Activated naive CD8-positive, alpha-beta T cell treated with anti-CD3 and anti-CD28 coated beads for 36 hours (primary cell): ENCODE results near the gene ADAM8. TPM values are rescaled to one million over a fixed set of nuclear protein-coding genes. Genes with fewer than 3 reads are reported as not detected.
A peak's percentile ranks its signal among the peaks of the same experiment; 100 is the strongest.

Source experiments
- DNase-seq: peaks from one replicate; pipeline ENCODE4 v3.0.0; 2021
- H3K27ac Mint-ChIP-seq: one replicate; pipeline ENCODE4 v1.8.0; 2022; ENCODE audit warnings: mild to moderate bottlenecking, moderate library complexity, mixed read lengths
- H3K27me3 Mint-ChIP-seq: one replicate; pipeline ENCODE4 v1.8.0; 2022; ENCODE audit warnings: mild to moderate bottlenecking, mixed read lengths
- H3K36me3 Mint-ChIP-seq: one replicate; pipeline ENCODE4 v1.8.0; 2021; ENCODE audit warnings: mild to moderate bottlenecking, mixed read lengths
- H3K4me1 Mint-ChIP-seq: one replicate; pipeline ENCODE4 v1.8.0; 2021; ENCODE audit warnings: mixed read lengths
- H3K4me3 Mint-ChIP-seq: one replicate; pipeline ENCODE4 v1.8.0; 2022; ENCODE audit warnings: mild to moderate bottlenecking, moderate library complexity, mixed read lengths
- H3K9me3 Mint-ChIP-seq: one replicate; pipeline ENCODE4 v1.8.0; 2022; ENCODE audit warnings: mixed read lengths
- total RNA-seq, 2 experiments: library from RNA; stranded (reverse); gene quantifications; one replicate each; pipeline ENCODE4 v1.2.3, GENCODE V29; 2021

The ADAM8 gene
- total RNA-seq, 2 experiments from 2014 or later = 34.7 to 41.1 TPM

DNA sequence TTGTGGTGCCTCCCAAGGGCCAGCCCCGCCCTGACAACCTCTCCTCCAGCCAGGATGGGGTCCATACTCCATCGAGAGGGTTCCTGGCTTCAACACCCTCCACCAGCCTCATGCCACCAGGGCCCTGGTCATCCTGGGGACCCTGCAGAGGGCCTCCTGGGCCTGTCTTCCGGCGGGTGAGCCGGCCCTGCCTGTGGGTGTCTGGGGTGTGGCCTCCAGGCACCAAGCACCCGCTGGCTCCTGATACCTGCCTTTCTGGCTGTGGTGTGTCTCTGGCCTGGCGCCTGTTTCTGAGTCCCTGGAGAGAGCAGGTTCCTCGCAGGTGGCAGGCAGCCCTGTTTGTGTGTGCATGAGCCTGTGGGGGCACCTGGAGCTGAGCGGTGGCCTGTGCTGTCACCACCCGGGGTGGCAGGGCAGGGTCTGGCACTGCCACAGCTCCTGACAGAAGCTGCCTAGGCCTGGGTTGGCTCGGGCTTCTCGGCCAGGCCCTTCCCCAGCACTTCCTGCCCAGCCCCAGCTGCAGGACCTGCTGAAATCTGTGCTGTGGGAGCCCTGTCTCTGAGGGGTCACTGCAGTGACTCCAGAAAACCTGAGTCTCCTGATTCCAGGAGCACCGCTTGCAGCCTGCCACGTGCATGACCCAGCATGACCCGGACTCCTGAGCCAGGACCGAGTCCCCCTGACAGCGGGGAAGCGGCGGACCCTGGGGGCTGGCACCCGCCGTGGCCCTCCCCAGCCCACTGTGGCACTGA is 18.4 kb downstream of the ADAM8 start:
- H3K4me1 Mint-ChIP-seq = peaks cover 36% of the 10 kb centered on the region
- DNase-seq = peak; percentile 46
- no peaks in the 10 kb centered on the region for H3K36me3 Mint-ChIP-seq
- no peaks in the 10 kb centered on the region for H3K27me3 Mint-ChIP-seq
- H3K9me3 Mint-ChIP-seq = no peaks in the 10 kb centered on the region
- H3K4me3 Mint-ChIP-seq = no peak overlapping the region
- H3K27ac Mint-ChIP-seq = peak overlapping the region; percentile 60

DNA sequence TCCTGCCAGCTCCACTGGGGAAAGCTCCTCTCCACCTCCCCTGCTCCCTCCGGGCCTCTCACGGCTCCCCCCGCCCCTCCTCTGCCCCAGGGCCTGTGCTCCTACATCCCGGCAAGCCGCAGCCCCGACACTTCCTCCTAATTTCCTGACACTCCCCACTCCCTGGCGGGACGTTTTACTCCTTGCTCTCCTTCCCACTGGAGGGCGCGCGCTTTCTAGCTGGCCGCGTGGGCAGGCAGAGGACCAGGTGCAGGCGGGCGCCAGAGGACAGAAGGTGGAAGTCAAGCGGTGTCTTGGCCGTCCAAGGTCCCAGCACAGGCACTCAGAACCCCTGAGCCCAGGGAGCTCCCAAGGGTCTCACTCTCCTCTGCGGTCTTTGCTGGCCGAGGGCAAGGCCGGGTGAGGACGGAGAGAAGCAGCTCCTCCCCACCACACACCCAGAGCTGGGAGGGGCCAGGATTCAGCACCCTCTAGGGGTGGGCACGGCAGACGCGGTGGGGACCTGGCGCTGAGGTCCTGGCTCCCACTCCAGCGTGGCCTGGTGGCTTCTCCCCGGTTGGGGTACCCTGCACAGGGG is 19.1 kb downstream of the ADAM8 start:
- H3K27me3 Mint-ChIP-seq = no peaks in the 10 kb centered on the region
- DNase-seq = peak; percentile 28

DNA sequence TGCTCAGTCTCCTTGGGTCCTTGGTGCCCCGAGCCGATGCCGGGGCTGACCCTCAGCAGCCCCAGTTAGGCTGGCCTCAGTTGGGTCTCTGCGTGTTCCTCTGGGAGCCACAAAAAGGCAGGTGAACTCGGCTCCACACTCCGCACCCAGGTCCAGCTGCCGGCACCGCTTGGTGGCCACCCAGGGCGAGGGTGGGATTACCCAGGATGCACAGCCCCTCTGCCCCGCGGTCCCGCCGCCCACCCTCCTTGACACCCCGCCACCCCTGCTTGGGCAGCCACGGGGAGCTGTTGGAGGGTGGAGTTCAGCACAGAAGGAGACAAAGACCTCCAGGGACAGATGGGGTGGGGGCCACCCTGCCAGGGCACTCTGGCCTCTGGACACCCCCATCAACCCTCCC is 21.3 kb downstream of the ADAM8 start:
- H3K9me3 Mint-ChIP-seq = no peaks in the 10 kb centered on the region
- H3K36me3 Mint-ChIP-seq = no peaks in the 10 kb centered on the region
- H3K27me3 Mint-ChIP-seq = no peaks in the 10 kb centered on the region
- DNase-seq = no peak
- no peak overlapping the region for H3K27ac Mint-ChIP-seq
- H3K4me3 Mint-ChIP-seq = no peak overlapping the region
- peaks cover 21% of the 10 kb centered on the region for H3K4me1 Mint-ChIP-seq

More for the DNA sequence above, 19.1 kb downstream of the ADAM8 start:
- peaks cover 31% of the 10 kb centered on the region for H3K4me1 Mint-ChIP-seq
- no peaks in the 10 kb centered on the region for H3K36me3 Mint-ChIP-seq
- peak overlapping the region; percentile 60 for H3K27ac Mint-ChIP-seq
- H3K9me3 Mint-ChIP-seq = no peaks in the 10 kb centered on the region
- peak overlapping the region; percentile 48 for H3K4me3 Mint-ChIP-seq

DNA sequence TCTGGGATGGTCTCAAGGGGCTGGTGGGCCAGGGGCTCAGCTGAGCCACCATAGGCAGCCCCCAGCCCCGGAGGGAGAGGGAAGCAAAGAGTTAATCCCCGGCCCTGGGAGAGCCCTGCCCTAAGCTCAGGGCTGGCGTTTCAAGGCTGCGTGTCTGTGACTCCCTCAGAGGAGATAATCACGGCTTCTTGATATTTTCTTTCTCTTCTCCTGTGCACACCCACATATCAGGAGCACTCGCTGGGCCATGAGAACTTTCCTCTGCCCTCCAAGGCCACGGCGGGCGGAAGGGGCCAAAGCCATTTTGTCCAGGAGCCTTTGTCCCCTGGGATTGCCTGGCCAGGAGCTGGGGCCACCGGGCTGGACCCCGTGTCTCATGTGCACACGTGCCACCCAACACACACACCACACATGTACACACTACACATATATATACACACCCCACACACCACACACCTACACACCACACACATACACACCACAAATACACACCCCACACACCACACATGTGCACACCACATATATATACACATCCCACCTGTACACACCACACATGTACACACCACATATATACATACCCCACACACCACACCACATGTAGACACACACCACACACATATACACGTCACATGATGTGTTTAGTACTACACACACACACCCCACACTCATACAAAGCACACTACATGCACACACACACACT is 22.1 kb downstream of the ADAM8 start:
- peaks cover 18% of the 10 kb centered on the region for H3K4me1 Mint-ChIP-seq

DNA sequence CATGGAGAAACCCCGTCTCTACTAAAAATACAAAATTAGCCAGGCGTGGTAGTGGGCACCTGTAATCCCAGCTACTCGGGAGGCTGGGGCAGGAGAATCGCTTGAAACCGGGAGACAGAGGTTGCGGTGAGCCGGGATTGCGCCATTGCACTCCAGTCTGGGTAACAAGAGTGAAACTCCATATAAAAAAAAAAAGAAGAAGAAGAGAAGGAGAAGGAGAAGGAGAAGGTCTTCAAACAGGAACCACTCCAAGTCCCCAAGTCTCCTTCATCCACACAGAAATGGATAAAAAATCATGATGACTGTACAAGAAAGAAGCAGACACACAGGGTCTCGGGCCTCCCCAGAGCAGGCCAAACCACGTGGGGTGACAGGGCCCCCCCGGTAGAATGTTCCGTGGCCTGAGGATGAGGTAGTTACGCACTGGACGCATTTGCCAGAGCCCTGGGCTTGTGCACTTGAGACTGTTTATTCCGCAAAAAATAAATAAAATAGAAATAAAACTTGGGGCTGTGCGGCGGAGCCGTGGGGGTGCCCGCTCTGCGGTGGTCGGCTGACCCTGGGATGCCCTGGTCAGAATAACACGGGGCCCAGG is 23.2 kb downstream of the ADAM8 start:
- Mint-ChIP-seq H3K36me3 (no peaks in the 10 kb centered on the region), H3K4me1 (peaks cover 12% of the 10 kb centered on the region), H3K27me3 (no peaks in the 10 kb centered on the region), H3K9me3 (no peaks in the 10 kb centered on the region), H3K4me3 (no peak overlapping the region), H3K27ac (no peak overlapping the region)
- DNase-seq = no peak

More for the DNA sequence above, 22.1 kb downstream of the ADAM8 start:
- no peak for DNase-seq
- Mint-ChIP-seq H3K36me3 (no peaks in the 10 kb centered on the region), H3K27me3 (no peaks in the 10 kb centered on the region), H3K27ac (no peak overlapping the region), H3K4me3 (no peak overlapping the region), H3K9me3 (no peaks in the 10 kb centered on the region)

DNA sequence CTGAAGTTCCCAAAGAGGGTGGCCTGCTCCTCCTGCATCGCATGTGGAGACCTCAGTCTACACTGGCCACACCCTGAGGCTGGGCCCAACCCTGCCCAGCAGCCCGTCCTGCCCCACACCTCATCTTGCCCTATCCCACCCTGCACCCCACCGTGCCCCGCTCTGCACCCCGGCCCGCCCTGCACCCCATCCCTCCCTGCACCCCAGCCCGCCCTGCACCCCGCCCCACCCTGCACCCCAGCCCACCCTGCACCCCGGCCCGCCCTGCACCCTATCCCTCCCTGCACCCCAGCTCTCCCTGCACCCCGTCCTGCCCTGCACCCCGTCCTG is 24.5 kb downstream of the ADAM8 start:
- H3K9me3 Mint-ChIP-seq = no peaks in the 10 kb centered on the region
- H3K4me1 Mint-ChIP-seq = peaks cover 3% of the 10 kb centered on the region
- H3K27me3 Mint-ChIP-seq = peaks cover under 1% of the 10 kb centered on the region
- no peaks in the 10 kb centered on the region for H3K36me3 Mint-ChIP-seq
- H3K4me3 Mint-ChIP-seq = no peak overlapping the region
- no peak overlapping the region for H3K27ac Mint-ChIP-seq
- DNase-seq = no peak

DNA sequence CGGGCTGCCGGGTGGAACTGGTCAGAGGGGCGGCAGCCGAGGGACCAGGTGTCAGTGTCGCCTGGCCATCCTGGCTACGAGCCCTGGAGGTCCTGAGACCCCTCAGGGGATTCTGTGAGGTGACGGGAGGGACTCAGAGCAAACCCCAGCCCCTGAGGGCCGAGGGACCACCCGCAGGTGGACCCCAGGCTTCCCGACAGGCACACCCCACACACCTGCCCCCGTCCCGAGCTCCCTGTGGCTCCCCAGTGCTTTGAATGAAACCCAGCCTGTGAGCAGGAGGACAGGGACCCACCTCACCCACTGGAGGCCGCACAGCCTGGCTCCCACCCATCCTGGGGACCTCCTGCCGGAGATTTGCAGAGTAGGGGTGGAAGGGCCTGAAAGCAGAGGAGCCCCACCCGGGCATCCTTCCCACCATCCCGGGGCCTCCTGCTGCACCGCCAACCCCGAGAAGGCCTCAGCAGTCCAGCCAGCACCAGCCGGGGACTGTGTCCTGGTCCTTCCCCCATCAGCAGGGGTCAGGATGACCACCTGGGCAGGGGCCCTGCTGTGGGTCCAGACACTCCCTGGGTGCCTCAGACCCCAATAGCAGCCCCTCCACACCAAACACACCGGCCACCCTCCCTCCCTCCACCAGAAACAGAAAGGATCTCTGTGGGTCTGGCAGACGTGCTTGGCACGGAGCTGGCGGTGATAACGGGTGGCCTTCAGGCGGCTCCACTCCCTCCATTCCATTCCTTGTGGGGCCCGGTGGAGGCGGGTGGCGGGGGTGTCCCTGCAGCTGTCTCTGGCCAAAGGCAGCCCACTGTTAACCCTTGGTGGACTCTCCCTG is 25.1 kb downstream of the ADAM8 start:
- no peaks in the 10 kb centered on the region for H3K4me1 Mint-ChIP-seq
- no peak for DNase-seq
- H3K36me3 Mint-ChIP-seq = no peaks in the 10 kb centered on the region
- H3K9me3 Mint-ChIP-seq = no peaks in the 10 kb centered on the region
- no peak overlapping the region for H3K27ac Mint-ChIP-seq
- H3K4me3 Mint-ChIP-seq = no peak overlapping the region
- H3K27me3 Mint-ChIP-seq = peaks cover 5% of the 10 kb centered on the region

DNA sequence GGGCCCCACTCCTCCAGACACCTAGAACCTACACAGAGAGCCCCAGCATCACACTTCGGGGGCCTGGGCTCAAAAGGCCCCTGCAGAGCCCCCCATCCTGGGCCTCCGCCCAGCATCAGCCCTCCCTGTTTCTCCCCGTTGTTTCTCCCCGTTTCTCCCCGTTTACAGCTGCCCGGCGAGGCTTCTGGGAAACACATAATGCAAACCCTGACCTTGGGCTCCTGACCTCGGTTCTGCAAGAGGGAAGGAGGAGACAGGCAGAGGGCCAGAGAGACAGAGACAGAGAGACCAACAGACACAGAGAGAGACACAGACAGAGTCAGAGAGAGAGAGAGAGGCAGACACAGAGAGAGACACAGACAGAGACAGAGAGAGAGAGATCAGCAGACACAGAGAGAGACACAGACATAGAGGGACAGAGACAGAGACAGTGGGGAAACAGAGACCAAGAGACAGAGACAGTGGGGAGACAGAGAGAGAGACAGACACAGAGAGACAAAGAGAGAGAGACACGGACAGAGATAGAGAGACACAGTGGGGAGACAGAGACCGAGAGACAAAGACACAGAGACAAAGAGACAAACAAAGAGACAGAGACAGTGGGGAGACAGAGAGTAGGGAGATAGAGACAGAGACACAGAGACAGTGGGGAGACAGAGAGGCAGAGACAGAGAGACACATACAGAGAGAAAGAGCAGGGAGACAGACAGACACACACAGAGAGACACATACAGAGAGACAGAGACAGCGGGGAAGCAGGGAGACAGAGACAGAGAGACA is 26.5 kb downstream of the ADAM8 start:
- Mint-ChIP-seq H3K27me3 (peaks cover 5% of the 10 kb centered on the region), H3K4me3 (no peak overlapping the region), H3K4me1 (no peaks in the 10 kb centered on the region), H3K9me3 (no peaks in the 10 kb centered on the region), H3K27ac (no peak overlapping the region), H3K36me3 (no peaks in the 10 kb centered on the region)
- no peak for DNase-seq

DNA sequence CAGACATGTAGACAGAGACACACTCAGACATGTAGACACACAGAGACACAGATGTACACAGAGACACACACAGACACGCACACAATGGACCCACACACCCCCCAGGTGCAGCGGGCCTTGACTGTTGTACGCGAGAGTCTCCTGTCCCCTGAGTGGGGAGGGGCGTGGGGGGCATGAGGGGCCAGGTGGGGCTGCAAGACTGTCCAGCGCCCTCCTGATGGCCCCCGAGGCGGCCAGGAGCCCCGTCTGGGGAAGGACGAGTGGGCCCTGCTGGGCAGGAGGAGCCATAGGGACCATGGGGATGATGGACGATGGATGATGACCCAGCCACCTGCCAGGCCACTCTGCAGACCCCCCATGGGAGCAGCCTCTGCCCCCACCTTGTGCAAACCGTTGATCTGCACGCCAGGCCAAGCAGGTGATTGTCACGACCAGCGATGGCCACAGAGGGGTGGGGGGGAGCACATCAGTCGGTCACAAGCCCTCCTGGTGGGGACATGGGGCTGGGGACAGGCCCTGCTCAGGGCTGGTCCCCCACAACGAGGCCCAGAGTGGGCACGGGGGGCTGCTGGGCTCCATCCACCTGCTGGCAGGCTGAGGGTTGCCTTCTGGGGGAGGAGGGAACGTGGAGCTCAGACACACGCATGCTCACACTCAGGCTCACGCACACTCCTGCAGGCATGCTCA is 27.4 kb downstream of the ADAM8 start:
- DNase-seq = no peak
- Mint-ChIP-seq H3K4me1 (no peaks in the 10 kb centered on the region), H3K27me3 (peaks cover 8% of the 10 kb centered on the region), H3K4me3 (no peak overlapping the region), H3K9me3 (no peaks in the 10 kb centered on the region), H3K36me3 (no peaks in the 10 kb centered on the region), H3K27ac (no peak overlapping the region)

DNA sequence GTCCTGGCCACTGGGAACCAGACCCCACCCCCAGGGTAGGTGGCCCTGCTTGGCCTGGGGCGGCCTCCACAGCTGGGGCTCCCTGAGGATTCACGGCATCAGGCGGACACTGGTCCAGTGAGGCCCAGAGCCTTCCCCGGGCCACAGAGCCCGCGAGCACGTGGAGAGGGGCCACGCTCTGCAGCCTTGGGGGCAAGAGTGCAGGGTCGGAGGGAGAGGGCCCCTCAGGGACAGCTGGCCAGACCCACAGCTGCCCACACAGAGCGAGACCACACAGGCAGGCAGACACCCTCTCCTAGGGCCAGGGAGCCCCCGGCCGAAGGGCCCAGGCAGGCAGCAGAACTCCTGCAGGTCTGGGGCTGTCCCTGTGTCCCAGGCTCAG is 28.3 kb downstream of the ADAM8 start:
- H3K36me3 Mint-ChIP-seq = no peaks in the 10 kb centered on the region
- H3K27ac Mint-ChIP-seq = no peak overlapping the region
- H3K9me3 Mint-ChIP-seq = no peaks in the 10 kb centered on the region
- H3K4me3 Mint-ChIP-seq = no peak overlapping the region
- DNase-seq = no peak
- H3K27me3 Mint-ChIP-seq = peaks cover 8% of the 10 kb centered on the region
- H3K4me1 Mint-ChIP-seq = no peaks in the 10 kb centered on the region

DNA sequence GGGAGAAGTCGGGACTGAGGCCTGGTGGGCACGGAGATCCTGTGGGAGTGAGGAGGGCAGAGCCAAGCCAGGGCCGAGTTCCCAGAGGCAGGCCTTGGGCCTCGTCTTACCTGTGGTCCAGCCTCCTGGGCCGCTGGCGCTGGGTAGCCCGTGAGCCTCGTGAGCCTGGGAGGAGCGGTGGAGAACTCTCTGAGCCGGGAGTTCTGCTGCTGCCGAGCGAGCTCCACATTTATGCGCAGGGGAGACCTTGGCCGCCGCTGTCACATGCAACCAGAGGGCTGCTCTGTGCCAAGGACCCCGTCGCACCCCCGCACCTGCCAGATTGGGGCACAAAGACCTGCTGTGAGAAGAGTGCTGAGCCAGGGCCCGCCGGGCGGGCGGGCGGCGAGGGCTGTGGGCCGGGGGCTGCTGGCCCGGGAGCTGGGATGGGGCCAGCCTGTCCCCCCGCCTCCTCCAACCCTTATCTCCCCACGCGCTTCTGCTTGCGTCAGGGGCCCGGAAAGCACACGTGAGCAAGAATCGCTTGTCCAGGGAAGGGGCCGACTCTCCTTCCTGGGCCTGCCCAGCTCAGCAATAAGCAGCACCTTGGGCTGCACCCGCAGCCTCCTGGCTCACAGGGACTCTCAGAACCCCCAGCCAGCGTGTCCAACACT is 28.9 kb downstream of the ADAM8 start:
- peaks cover 12% of the 10 kb centered on the region for H3K27me3 Mint-ChIP-seq
- no peak for DNase-seq
- H3K4me1 Mint-ChIP-seq = no peaks in the 10 kb centered on the region
- no peak overlapping the region for H3K4me3 Mint-ChIP-seq
- H3K27ac Mint-ChIP-seq = no peak overlapping the region
- no peaks in the 10 kb centered on the region for H3K36me3 Mint-ChIP-seq
- no peaks in the 10 kb centered on the region for H3K9me3 Mint-ChIP-seq

DNA sequence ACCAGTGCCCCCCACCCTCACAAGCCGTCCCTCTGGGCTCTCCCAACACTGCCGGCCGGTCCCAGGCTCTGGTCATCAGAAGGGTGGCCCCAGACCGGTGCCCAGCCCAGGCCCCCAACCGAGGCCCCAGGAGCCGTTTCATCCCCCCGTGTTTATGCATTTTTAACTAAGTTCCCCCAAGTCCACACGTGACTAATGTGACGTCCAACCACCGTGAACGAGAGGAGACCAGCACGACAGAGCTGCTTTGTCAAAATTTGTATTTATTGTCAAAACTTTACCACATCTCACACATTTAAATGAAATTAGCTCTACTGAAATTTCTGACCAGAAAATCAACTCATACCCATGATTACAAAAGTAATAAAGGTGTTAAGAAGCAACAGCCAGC is 30.4 kb downstream of the ADAM8 start:
- no peaks in the 10 kb centered on the region for H3K36me3 Mint-ChIP-seq
- no peaks in the 10 kb centered on the region for H3K9me3 Mint-ChIP-seq
- peaks cover 23% of the 10 kb centered on the region for H3K27me3 Mint-ChIP-seq
- H3K27ac Mint-ChIP-seq = no peak overlapping the region
- no peak for DNase-seq
- no peak overlapping the region for H3K4me3 Mint-ChIP-seq
- H3K4me1 Mint-ChIP-seq = peaks cover 9% of the 10 kb centered on the region

DNA sequence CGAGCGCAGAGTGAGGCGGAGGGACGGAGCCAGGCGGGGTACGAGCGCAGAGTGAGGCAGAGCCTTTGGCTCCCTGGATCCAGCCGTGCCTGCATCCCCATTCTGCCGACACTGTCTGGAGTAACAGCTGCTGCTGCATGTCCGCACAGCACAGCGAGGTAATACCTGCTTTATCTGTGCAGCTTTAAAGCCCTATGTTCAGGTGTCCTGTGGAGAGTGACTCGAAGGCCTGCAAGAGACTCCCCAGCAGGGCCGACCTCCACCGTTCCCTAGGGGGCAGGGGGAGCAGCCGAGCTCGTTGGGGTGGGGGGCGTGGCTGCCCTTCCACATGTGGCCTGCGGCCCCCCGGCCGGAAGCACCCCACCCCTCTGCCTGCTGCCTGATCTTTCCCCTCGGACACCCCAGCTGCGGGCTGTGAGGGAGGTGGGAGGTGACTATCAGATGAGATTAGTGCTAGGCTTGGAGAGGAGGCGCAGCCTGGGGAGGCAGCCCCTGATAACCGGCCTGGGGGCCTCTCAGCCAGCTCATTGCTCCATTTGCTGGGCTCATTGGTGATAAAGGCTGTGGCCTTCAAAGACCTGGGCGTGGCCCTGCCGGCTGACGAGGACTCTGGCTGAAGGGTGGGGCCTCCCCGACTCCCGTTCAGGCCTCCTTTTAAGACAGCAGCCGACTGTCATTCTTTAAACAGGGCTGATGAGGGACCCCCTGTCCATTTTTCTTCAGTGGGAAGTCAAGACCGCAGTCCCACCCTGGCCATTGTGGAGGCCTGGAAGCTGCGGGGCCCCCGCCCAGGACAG is 31.0 kb downstream of the ADAM8 start:
- H3K27me3 Mint-ChIP-seq = peaks cover 27% of the 10 kb centered on the region
- H3K9me3 Mint-ChIP-seq = no peaks in the 10 kb centered on the region
- H3K27ac Mint-ChIP-seq = no peak overlapping the region
- H3K36me3 Mint-ChIP-seq = no peaks in the 10 kb centered on the region
- no peak for DNase-seq
- H3K4me3 Mint-ChIP-seq = no peak overlapping the region
- peaks cover 12% of the 10 kb centered on the region for H3K4me1 Mint-ChIP-seq
